ENCODE measurements around the gene EIF2A.

DNA sequence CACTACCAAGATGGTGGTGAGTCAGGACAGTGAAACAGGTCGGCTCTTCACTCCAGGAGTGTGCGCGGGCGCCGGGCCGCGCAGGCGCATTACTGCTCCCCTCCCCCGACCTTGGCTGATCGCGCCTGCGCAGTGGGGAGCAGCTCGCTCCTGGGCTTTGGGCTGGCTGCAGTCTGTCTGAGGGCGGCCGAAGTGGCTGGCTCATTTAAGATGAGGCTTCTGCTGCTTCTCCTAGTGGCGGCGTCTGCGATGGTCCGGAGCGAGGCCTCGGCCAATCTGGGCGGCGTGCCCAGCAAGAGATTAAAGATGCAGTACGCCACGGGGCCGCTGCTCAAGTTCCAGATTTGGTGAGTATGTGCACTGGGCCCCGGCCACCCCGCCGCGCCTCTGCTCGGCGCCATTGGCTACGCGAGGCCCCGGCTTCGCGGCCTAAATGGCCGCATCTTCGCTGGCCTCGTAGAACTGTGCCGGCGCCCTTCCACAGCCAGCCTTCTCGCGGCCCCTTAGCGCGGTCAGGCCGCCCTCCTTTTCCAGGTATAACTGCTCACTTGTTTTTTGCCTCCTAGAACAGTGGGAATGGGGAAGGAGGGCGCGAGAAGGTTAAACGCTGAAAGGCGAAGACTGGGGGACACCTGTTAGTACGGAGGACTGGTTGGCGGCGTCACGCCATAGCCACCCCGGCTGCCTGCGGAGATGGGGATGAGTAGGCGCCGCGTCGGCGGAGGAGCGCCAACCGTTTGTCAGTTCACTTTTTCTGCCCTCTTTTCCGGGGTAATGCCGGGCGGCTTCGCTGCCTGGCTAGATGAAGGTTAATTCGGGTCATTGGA is 56.8 kb downstream of the EIF2A start, which contains the start of gene SELENOT:
- TF ChIP-seq, protein P1, sequence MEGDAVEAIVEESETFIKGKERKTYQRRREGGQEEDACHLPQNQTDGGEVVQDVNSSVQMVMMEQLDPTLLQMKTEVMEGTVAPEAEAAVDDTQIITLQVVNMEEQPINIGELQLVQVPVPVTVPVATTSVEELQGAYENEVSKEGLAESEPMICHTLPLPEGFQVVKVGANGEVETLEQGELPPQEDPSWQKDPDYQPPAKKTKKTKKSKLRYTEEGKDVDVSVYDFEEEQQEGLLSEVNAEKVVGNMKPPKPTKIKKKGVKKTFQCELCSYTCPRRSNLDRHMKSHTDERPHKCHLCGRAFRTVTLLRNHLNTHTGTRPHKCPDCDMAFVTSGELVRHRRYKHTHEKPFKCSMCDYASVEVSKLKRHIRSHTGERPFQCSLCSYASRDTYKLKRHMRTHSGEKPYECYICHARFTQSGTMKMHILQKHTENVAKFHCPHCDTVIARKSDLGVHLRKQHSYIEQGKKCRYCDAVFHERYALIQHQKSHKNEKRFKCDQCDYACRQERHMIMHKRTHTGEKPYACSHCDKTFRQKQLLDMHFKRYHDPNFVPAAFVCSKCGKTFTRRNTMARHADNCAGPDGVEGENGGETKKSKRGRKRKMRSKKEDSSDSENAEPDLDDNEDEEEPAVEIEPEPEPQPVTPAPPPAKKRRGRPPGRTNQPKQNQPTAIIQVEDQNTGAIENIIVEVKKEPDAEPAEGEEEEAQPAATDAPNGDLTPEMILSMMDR (conservative IDR thresholded peaks at IDR 0.05 in 1 of 2, IDR thresholded peaks at IDR 0.05 in 1 of 2; ENCODE audit: low read depth in 1 of 2, low read length in 2 of 2) = peak; percentile 16 to 29
- TF ChIP-seq EZH2 (IDR thresholded peaks at IDR 0.05; ENCODE audit: low read length, missing control alignments) = no peak
